Neural cell (in vitro differentiated cells): ENCODE data around the gene ARHGEF16. TPM values are rescaled to one million over a fixed set of nuclear protein-coding genes. Genes with fewer than 3 reads are reported as not detected.

Experiments
- H2AFZ ChIP-seq: fragments of 200-600, 300-800 bp; sonication (generic), shearing (Covaris generic); 2 replicates; pipeline ENCODE4 v1.6.0; 2014; ENCODE audit warnings: low read depth, mild to moderate bottlenecking, antibody characterized with exemption, low read length, moderate library complexity
- H3F3A ChIP-seq: fragments of 200-600 bp; shearing (Covaris generic); 2 replicates; pipeline ENCODE4 v1.6.1; 2016; ENCODE audit warnings: mild to moderate bottlenecking, moderate library complexity, mixed read lengths, antibody characterized with exemption, low read length; ENCODE audit not compliant: insufficient read depth, poor library complexity, severe bottlenecking
- H3K27ac ChIP-seq: fragments of 200-600, 300-800 bp; sonication (generic), shearing (Covaris generic); 2 replicates; pipeline ENCODE4 v1.5.1; 2014; ENCODE audit warnings: mild to moderate bottlenecking, low read length, moderate library complexity
- H3K27me3 ChIP-seq: fragments of 300-800, 200-600 bp; sonication (generic), shearing (Covaris generic); 2 replicates; pipeline ENCODE4 v1.6.0; 2014; ENCODE audit warnings: mild to moderate bottlenecking, low read depth, low read length, moderate library complexity; ENCODE audit not compliant: insufficient read depth
- H3K36me3 ChIP-seq: fragments of 300-800, 200-600 bp; sonication (generic), shearing (Covaris generic); 2 replicates; pipeline ENCODE4 v1.5.1; 2014; ENCODE audit warnings: mild to moderate bottlenecking, antibody characterized with exemption, low read length, moderate library complexity; ENCODE audit not compliant: insufficient read depth
- H3K4me2 ChIP-seq: fragments of 300-800, 200-600 bp; sonication (generic), shearing (Covaris generic); 2 replicates; pipeline ENCODE4 v1.6.0; 2014; ENCODE audit warnings: mild to moderate bottlenecking, low read length
- H3K4me3 ChIP-seq: fragments of 300-800, 200-600 bp; sonication (generic), shearing (Covaris generic); 2 replicates; pipeline ENCODE4 v1.5.1; 2014; ENCODE audit warnings: mild to moderate bottlenecking, low read length, moderate library complexity
- H3K79me2 ChIP-seq: fragments of 200-600 bp; shearing (Covaris generic); replicated peaks from 2 replicates; pipeline ENCODE4 v1.6.0; 2014; ENCODE audit warnings: mild to moderate bottlenecking, low read length, moderate library complexity; ENCODE audit not compliant: insufficient read depth
- H3K9ac ChIP-seq: fragments of 300-800, 200-600 bp; sonication (generic), shearing (Covaris generic); 2 replicates; pipeline ENCODE4 v1.6.1; 2016; ENCODE audit warnings: mild to moderate bottlenecking, low read length, mixed read lengths
- H3K9me2 ChIP-seq: fragments of 200-600 bp; shearing (Covaris generic); 2 replicates; pipeline ENCODE4 v1.6.1; 2016; ENCODE audit warnings: mild to moderate bottlenecking, low read length, mixed read lengths; ENCODE audit not compliant: insufficient read depth
- H3K9me3 ChIP-seq: fragments of 200-600, 300-800 bp; sonication (generic), shearing (Covaris generic); 2 replicates; pipeline ENCODE4 v1.6.1; 2016; ENCODE audit warnings: mild to moderate bottlenecking, mixed run types, low read length, moderate library complexity, mixed read lengths
- H4K20me1 ChIP-seq: fragments of 200-600 bp; shearing (Covaris generic); 2 replicates; pipeline ENCODE4 v1.6.1; 2016; ENCODE audit warnings: mild to moderate bottlenecking, mixed run types; ENCODE audit not compliant: insufficient read depth
- CTCF ChIP-seq: fragments of 450-650 bp; IDR thresholded peaks from 2 replicates; pipeline ENCODE4 v1.5.1; 2014; ENCODE audit warnings: antibody characterized with exemption, mild to moderate bottlenecking, moderate library complexity; ENCODE audit not compliant: poor library complexity, severe bottlenecking
- EP300 ChIP-seq: fragments of 450-650 bp; conservative IDR thresholded peaks from 2 replicates; pipeline ENCODE4 v1.6.1; 2014; ENCODE audit warnings: antibody characterized with exemption, mild to moderate bottlenecking, moderate library complexity; ENCODE audit not compliant: poor library complexity, severe bottlenecking
- EZH2 ChIP-seq: fragments of 200-600, 300-800 bp; shearing (Covaris generic), sonication (generic); IDR thresholded peaks from 2 replicates; pipeline ENCODE4 v1.6.1; 2014; ENCODE audit warnings: antibody characterized with exemption, low read length, borderline replicate concordance, mild to moderate bottlenecking; ENCODE audit not compliant: insufficient read depth, poor library complexity, severe bottlenecking
- MXI1 ChIP-seq: fragments of 450-650 bp; conservative IDR thresholded peaks from 2 replicates; pipeline ENCODE4 v1.6.1; 2014; ENCODE audit warnings: antibody characterized with exemption, mild to moderate bottlenecking; ENCODE audit not compliant: poor library complexity, severe bottlenecking
- POLR2AphosphoS5 ChIP-seq: IDR thresholded peaks from 2 replicates; pipeline ENCODE4 v1.6.1; 2012
- RAD21 ChIP-seq: fragments of 450-650 bp; conservative IDR thresholded peaks from 2 replicates; pipeline ENCODE4 v1.6.1; 2014; ENCODE audit warnings: antibody characterized with exemption, mild to moderate bottlenecking, moderate library complexity
- REST ChIP-seq: IDR thresholded peaks from 2 replicates; pipeline ENCODE4 v1.6.1; 2012; ENCODE audit warnings: borderline replicate concordance
- SMC3 ChIP-seq: fragments of 450-650 bp; conservative IDR thresholded peaks from 2 replicates; pipeline ENCODE4 v1.6.1; 2014; ENCODE audit warnings: antibody characterized with exemption, mild to moderate bottlenecking, moderate library complexity; ENCODE audit not compliant: poor library complexity
- TAF1 ChIP-seq: IDR thresholded peaks from 2 replicates; pipeline ENCODE4 v1.6.1; 2012; ENCODE audit warnings: low read depth
- polyA plus RNA-seq: library from polyadenylated mRNA; depleted of rRNA; stranded (reverse); fragments of >200 nt; gene quantifications from 2 replicates; pipeline ENCODE4 v1.2.3, GENCODE V29; 2014

Gene ARHGEF16
- polyA plus RNA-seq, 1 donor from 2014 or later = 0.64 TPM

GRCh38 chr1:3520419-3521378, 66.2 kb downstream of the ARHGEF16 start:
- Histone ChIP-seq H2AFZ (no peak overlapping the region), H3K4me3 (no peak overlapping the region), H3K9ac (no peak overlapping the region), H3K79me2 (no peaks in the 10 kb centered on the region), H4K20me1 (no peaks in the 10 kb centered on the region), H3K4me2 (no peak overlapping the region), H3F3A (no peaks in the 10 kb centered on the region), H3K27ac (no peak overlapping the region), H3K9me2 (no peaks in the 10 kb centered on the region), H3K36me3 (no peaks in the 10 kb centered on the region), H3K27me3 (no peaks in the 10 kb centered on the region), H3K9me3 (no peaks in the 10 kb centered on the region)
- TF ChIP-seq POLR2AphosphoS5 = no peak
- TF ChIP-seq REST = no peak
- TF ChIP-seq RAD21 = no peak
- TF ChIP-seq EP300 = no peak

DNA sequence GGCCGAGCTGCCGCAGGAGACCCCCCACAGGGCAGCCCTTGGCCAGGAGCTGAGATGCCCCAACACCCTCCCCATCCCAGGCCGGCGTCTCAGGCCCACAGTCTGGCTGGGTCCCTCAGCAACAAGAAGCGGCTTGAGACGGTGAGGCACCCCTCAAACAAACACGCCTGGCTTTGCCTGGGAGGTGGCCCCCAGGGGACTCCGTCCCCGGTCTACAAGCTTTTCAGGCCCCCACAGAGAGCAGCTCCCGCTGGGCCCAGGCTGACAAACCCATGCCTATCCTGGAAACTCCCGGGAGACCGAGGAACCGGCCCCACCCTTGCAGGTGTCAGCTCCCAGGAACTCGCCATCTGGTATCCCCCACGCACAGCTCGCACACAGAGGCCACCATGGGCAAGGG, 67.0 kb downstream of the ARHGEF16 start:
- no peak overlapping the region for H3K4me2 ChIP-seq

More for the DNA sequence above, 67.0 kb downstream of the ARHGEF16 start:
- no peaks in the 10 kb centered on the region for H3K79me2 ChIP-seq
- no peaks in the 10 kb centered on the region for H3K27me3 ChIP-seq
- no peak for TF ChIP-seq CTCF
- no peak for TF ChIP-seq SMC3
- no peak for TF ChIP-seq REST
- TF ChIP-seq POLR2AphosphoS5 = no peak
- TF ChIP-seq EP300 = no peak
- no peak for TF ChIP-seq EZH2
- TF ChIP-seq TAF1 = no peak
- no peak for TF ChIP-seq MXI1
- TF ChIP-seq RAD21 = no peak
- H3K9ac ChIP-seq = no peak overlapping the region
- no peak overlapping the region for H3K4me3 ChIP-seq
- no peaks in the 10 kb centered on the region for H4K20me1 ChIP-seq
- no peaks in the 10 kb centered on the region for H3F3A ChIP-seq
- no peaks in the 10 kb centered on the region for H3K9me3 ChIP-seq
- H3K36me3 ChIP-seq = no peaks in the 10 kb centered on the region
- H2AFZ ChIP-seq = no peak overlapping the region
- no peaks in the 10 kb centered on the region for H3K9me2 ChIP-seq
- H3K27ac ChIP-seq = no peak overlapping the region
